GM04504 (cell line): ENCODE data around the gene CDKN2A.
"Not testable (repeated sequence)": the region's sequence is repeated elsewhere in the genome, so short reads cannot be mapped to it uniquely, and the experiment has no call there.

Experiments
- DNase-seq: peaks from one replicate; pipeline ENCODE4 v3.0.0-alpha.2; 2012; ENCODE audit warnings: low read depth

The CDKN2A gene

DNA sequence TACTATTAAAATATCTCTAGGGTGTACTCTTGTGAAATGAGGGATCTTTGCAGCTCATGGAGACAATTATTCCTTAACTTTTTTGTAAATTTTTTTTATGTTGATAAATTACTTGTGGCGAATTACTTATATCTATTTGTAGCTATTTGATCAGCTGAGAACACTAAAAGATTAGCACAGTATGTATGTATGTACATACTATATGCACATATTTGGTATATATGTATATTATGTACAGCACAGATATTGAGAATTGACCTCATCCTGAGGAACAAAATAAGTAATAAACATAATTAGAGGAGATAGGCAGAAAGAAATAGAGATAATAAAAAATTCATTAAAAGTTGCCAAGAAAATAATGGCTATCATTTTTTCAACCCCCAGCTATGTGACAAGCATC is 11.8 kb downstream of the CDKN2A start:
- DNase-seq = no peak

DNA sequence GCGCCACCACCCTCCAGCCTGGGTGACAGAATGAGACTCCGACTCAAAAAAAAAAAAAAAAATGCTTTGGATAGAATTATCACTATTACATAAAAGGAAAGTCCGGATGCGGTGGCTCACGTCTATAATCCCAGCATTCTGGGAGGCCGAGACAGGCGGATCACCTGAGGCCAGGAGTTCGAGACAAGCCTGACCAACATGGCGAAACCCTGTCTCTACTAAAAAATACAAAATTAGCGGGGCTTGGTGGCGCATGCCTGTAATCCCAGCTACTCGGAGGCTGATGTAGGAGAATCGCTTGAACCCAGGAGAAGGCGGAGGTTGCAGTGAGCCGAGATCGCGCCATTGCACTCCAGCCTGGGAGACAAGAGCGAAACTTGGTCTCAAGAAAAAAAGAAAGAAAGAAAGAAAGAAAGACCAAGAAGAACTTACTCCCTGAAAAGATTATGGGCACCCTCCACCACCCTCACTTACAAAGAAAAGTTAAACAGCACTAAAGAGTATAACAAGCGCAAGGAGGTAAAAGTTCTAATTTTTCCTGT is 17.8 kb downstream of the CDKN2A start:
- no peak for DNase-seq

- no peak for DNase-seq
These were observed 19.3 kb downstream of the CDKN2A start for GRCh38 chr9:21974722-21975409.

- no peak for DNase-seq
These were observed 19.9 kb downstream of the CDKN2A start for GRCh38 chr9:21974343-21974721.

DNA sequence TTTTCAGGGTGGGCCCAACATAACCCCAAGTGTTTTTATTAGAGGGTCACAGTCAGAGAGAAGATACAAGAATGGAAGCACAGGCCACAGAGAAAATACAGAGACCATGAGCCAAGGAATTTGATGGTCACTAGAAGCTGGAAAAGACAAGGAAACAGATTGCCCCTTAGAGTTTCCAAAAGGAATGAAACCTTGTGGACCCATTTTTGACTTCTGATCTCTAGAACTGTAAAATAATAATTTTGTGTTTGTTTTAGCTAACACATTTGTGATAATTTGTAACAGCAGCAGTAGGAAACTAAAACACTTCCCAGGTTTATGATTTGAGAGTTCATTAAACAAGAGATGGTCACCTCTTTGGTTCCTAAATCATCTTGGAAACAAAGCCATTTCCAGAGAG is 21.8 kb downstream of the CDKN2A start:
- no peak for DNase-seq

GRCh38 chr9:21970800-21971640 is 23.2 kb downstream of the CDKN2A start:
- DNase-seq = no peak

DNA sequence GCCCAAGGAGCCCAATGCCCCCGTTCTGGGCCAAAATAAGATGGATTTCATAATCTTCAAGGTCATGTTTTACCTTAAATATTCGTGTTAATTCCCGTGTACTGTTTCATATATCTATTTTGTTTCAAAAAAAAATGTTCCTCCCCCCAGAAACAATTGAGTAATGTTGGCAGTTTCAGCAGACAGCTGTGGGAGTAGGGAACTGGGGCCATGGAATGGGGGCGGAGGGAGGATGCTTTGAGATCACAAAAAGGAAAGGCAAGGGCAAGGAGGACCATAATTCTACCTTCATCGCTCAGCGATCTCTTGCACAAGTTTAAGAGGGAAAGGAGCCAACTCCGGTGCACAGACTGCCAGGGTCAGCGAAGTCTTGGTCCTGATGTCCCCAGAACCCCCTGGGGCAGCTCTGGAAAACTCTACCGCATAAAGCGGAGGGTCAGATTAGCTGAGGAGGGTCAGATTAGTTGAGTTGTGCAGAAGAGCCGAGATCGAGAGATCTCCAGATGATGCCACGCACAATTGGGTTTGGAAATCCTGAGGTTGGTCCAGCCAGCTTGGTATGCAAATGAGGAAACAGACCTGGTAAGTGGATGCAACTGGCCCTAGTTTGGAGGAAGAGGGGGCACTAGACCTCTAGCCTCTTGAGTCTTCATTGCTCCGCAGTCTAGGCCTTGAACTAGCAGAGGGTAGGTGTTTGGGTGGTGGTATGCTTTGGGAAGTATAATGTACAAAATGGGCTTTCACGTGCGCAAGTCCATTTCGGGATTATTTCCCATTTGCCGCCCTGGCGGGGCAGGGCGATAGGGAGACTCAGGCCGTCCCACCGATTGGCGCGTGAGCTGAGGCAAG is 24.0 kb downstream of the CDKN2A start:
- no peak for DNase-seq

GRCh38 chr9:21969011-21969940 is 24.9 kb downstream of the CDKN2A start:
- no peak for DNase-seq

GRCh38 chr9:21968331-21969010 is 25.7 kb downstream of the CDKN2A start:
- DNase-seq = no peak

GRCh38 chr9:21967702-21968101 is 26.5 kb downstream of the CDKN2A start:
- DNase-seq = no peak

GRCh38 chr9:21967169-21967568 is 27.0 kb downstream of the CDKN2A start:
- DNase-seq = no peak

GRCh38 chr9:21966140-21966851 is 27.9 kb downstream of the CDKN2A start:
- DNase-seq = no peak

- no peak for DNase-seq
These were observed 28.7 kb downstream of the CDKN2A start for GRCh38 chr9:21965401-21965951.

DNA sequence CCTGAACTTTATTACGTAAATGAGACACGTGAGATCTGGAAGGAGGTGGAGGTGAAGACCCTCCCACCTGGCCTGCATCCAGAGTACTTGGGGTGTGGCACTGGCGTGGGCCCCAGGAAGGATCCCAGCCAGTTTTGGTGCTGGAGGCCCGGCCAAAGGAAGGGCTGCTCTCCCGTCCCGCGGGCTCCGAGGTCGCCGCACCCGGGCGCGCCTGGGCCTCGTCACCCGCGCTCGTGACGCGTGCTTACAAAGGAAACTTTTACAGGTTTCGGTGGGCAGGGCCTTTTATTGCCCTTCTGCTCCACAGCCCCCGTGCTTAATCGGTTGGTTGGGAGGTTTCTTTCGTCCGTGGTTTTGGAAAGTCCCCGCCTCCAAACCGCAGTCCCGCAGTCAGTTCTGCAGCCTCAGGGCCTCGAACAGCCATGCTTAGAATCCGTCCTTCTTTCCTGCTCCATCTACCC is 29.2 kb downstream of the CDKN2A start:
- no peak for DNase-seq

- no peak for DNase-seq
These were observed 32.6 kb downstream of the CDKN2A start for GRCh38 chr9:21961569-21961968.

DNA sequence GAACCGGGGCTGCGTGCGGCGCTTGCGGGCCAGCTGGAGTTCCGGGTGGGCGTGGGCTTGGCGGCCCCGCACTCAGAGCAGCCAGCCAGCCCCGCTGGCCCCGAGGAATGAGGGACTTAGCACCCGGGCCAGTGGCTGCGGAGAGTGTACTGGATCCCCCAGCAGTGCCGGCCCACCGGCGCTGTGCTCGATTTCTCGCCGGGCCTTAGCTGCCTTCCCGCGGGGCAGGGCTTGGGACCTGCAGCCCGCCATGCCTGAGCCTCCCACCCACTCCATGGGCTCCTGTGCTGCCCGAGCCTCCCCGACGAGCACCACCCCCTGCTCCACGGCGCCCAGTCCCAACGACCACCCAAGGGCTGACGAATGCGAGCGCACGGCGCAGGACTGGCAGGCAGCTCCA is 34.9 kb downstream of the CDKN2A start:
- not testable (repeated sequence) for DNase-seq

DNA sequence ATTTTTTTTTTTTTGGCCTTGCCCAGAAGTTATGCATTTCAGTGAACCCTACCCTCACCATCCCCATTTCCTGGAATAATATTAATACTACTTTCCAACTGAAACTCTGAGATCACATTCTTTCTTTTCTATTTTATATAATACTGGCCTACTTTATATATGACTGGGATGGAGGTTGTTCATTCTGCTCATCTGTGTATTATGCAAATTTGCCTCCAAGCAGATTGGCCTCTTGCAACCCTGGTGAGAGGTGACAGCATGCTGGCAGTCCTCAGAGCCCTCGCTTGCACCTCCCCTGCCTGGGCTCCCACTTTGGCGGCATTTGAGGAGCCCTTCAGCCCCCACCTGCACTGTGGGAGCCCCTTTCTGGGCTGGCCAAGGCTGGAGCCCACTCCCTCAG is 35.4 kb downstream of the CDKN2A start:
- no peak for DNase-seq

DNA sequence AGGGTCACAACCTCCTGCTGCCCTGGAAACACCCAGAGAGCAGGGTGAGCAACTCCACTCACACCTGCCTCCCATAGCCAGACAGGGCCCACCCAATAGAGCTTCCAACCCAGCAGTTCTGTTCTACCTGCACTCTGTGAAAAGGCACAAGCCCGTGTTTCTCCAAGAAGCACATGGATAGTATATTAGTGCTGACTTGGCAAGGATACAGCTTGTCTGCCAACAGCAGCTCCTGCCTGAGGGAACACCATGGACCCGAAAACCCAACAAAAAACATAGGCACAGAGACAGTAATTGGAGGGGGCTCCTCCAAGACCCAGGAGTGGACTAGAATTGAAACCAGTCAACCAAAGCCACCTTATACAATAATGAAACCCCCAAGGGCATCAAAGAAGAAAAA is 48.6 kb downstream of the CDKN2A start:
- DNase-seq = no peak

DNA sequence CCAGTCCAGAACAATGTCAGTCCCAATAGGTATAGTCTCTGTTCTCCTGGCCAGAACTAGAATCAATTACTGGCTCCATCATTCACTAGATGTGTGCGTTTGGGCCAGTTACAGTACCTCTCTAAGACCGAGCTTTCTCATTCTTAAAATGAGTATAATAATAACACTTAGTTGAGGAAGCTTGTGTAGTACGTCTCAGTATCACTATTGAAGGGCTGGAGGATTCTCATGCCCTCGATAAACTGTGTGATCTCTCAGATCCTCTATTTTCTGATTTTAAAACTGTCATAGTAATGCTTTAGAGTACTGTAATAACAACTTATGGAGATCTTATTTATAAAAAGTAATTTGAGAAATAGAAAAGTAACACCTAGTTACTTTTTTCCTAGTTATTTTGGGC is 50.7 kb downstream of the CDKN2A start:
- no peak for DNase-seq
